K562 (cell line): Measurements from ENCODE around the gene MAP3K20. TPM values are rescaled to one million over a fixed set of nuclear protein-coding genes. Genes with fewer than 3 reads are reported as not detected.

Experiments
- ATAC-seq: fragments of 200-7000 bp; cut with Tn5 transposase; 3 replicates; pipeline ENCODE4 v1.9.1; 2020; ENCODE audit warnings: moderate library complexity
- BruUV-seq: library from RNA; stranded (reverse); fragments of 400-500 nt; replicated peaks from 2 replicates; lab custom pipeline; 2021; lab: Mats Ljungman, UMichigan
- CTCF ChIA-PET: fragments of 300-600 bp; formaldehyde crosslinking; extraction: SDS; loops from one replicate; lab custom pipeline; 2021; ENCODE audit warnings: low intra/inter-chr PET ratio; lab: Yijun Ruan, JAX
- POLR2A ChIA-PET: fragments of 300-600, 350-650 bp; sonication (Branson Sonifier 250); formaldehyde crosslinking; extraction: SDS; loops from one replicate; lab custom pipeline; 2021; ENCODE audit warnings: antibody characterized with exemption, inconsistent platforms; lab: Yijun Ruan, JAX
- DNase-seq, 4 experiments: peaks; one replicate each; pipeline versions ENCODE4 v3.0.0 to v3.0.0-alpha.2; 2011 to 2018; ENCODE audit warnings: low spot score in 3 of 4, mixed read lengths in 3 of 4; ENCODE audit errors: extremely low read depth in 1 of 4
- FAIRE-seq: peaks from 2 replicates; lab custom pipeline; 2011; peaks lifted over from hg19 to GRCh38; lab: Jason Lieb, UNC
- H2AFZ ChIP-seq: 2 replicates; pipeline ENCODE4 v1.6.0; 2011; ENCODE audit warnings: low read depth, low read length, control low read depth, inconsistent platforms
- H3K27ac ChIP-seq: fragments of 200-600 bp; 3 replicates; pipeline ENCODE4 v1.8.0; 2011; ENCODE audit warnings: low read depth, mild to moderate bottlenecking, control low read depth, inconsistent platforms, low read length, moderate library complexity, mixed read lengths; ENCODE audit errors: extremely low read depth
- H3K27me3 ChIP-seq, 2 experiments: fragments of 300-600 bp in 1 of 2; 2 replicates in 1 of 2; 3 replicates in 1 of 2; pipeline versions ENCODE4 v1.6.0 to v1.8.0; 2011; ENCODE audit warnings: inconsistent platforms in 2 of 2, low read length in 2 of 2, mild to moderate bottlenecking in 1 of 2, mixed read lengths in 1 of 2, moderate library complexity in 1 of 2; ENCODE audit not compliant: control insufficient read depth in 2 of 2, insufficient read depth in 2 of 2
- H3K36me3 ChIP-seq: fragments of 300-600 bp; 3 replicates; pipeline ENCODE4 v1.8.0; 2011; ENCODE audit warnings: mild to moderate bottlenecking, low read length, inconsistent platforms; ENCODE audit not compliant: control insufficient read depth, insufficient read depth
- H3K4me1 ChIP-seq, 2 experiments: fragments of 200-600 bp in 1 of 2; replicated peaks in 1 of 2; 2 replicates in 1 of 2; 3 replicates in 1 of 2; pipeline versions ENCODE4 v1.5.1 to v1.8.0; 2011; ENCODE audit warnings: inconsistent platforms in 2 of 2, low read length in 2 of 2, mild to moderate bottlenecking in 1 of 2, mixed read lengths in 1 of 2, moderate library complexity in 1 of 2; ENCODE audit not compliant: control insufficient read depth in 2 of 2, insufficient read depth in 2 of 2
- H3K4me2 ChIP-seq: 2 replicates; pipeline ENCODE4 v1.6.1; 2011; ENCODE audit warnings: low read length, control low read depth, inconsistent platforms, mixed read lengths; ENCODE audit not compliant: insufficient read depth
- H3K4me3 ChIP-seq: fragments of 200-600 bp; sonication (generic), shearing (Covaris generic); 2 replicates; pipeline ENCODE4 v1.5.1; 2016; ENCODE audit warnings: control low read depth, inconsistent platforms
- H3K79me2 ChIP-seq: fragments of 200-600 bp; 3 replicates; pipeline ENCODE4 v1.8.0; 2011; ENCODE audit warnings: low read length, inconsistent platforms; ENCODE audit not compliant: control insufficient read depth, insufficient read depth
- H3K9ac ChIP-seq, 2 experiments: 2 replicates each; pipeline versions ENCODE4 v1.6.0 to v1.6.1; 2011; ENCODE audit warnings: low read depth in 2 of 2, low read length in 2 of 2, control low read depth in 1 of 2, inconsistent platforms in 1 of 2, mild to moderate bottlenecking in 1 of 2, mixed read lengths in 1 of 2; ENCODE audit not compliant: insufficient read depth in 1 of 2
- H3K9me1 ChIP-seq: one replicate; pipeline ENCODE4 v1.6.0; 2011; ENCODE audit warnings: inconsistent platforms, mild to moderate bottlenecking, low read length, moderate library complexity; ENCODE audit not compliant: control insufficient read depth, insufficient read depth
- H3K9me3 ChIP-seq: replicated peaks from 2 replicates; pipeline ENCODE4 v1.5.1; 2011; ENCODE audit warnings: low read depth, low read length, inconsistent platforms; ENCODE audit not compliant: control insufficient read depth, insufficient read depth
- H4K20me1 ChIP-seq: replicated peaks from 2 replicates; pipeline ENCODE4 v1.6.1; 2011; ENCODE audit warnings: low read length, inconsistent platforms, mixed read lengths; ENCODE audit not compliant: control insufficient read depth, insufficient read depth
- BHLHE40 ChIP-seq: IDR thresholded peaks from 2 replicates; pipeline ENCODE4 v1.6.1; 2011; ENCODE audit warnings: low read length, improper control_type of control experiment
- CCAR2 ChIP-seq: fragments of 200-400 bp; formaldehyde crosslinking; IDR thresholded peaks from 2 replicates; pipeline ENCODE4 v1.6.1; 2017; ENCODE audit warnings: mild to moderate bottlenecking, low read depth, low read length
- GATA2 ChIP-seq: sonication (generic); formaldehyde crosslinking; IDR thresholded peaks from 2 replicates; pipeline ENCODE4 v1.4.0; 2020; ENCODE audit warnings: mild to moderate bottlenecking, missing genetic modification reagents
- NCOR1 ChIP-seq: fragments of 450-650 bp; IDR thresholded peaks from 2 replicates; pipeline ENCODE4 v1.6.1; 2016; ENCODE audit warnings: mild to moderate bottlenecking, moderate library complexity
- NFIC ChIP-seq: fragments of 450-650 bp; IDR thresholded peaks from 2 replicates; pipeline ENCODE4 v1.6.1; 2017; ENCODE audit warnings: mild to moderate bottlenecking, inconsistent platforms
- RCOR1 ChIP-seq, 2 experiments: IDR thresholded peaks; 2 replicates each; pipeline ENCODE4 v1.6.1; 2012; ENCODE audit warnings: low read depth in 2 of 2, low read length in 2 of 2, borderline replicate concordance in 1 of 2, improper control_type of control experiment in 1 of 2
- SNIP1 ChIP-seq: fragments of 450-650 bp; IDR thresholded peaks from 2 replicates; pipeline ENCODE4 v1.7.1; 2017; ENCODE audit warnings: low read depth, mild to moderate bottlenecking
- SOX6 ChIP-seq: fragments of 450-650 bp; IDR thresholded peaks from 2 replicates; pipeline ENCODE4 v1.6.1; 2014; ENCODE audit warnings: mild to moderate bottlenecking
- STAT5A ChIP-seq: IDR thresholded peaks from 2 replicates; pipeline ENCODE4 v1.6.1; 2012; ENCODE audit warnings: low read length, inconsistent platforms, borderline replicate concordance
- TCF3 ChIP-seq: sonication (generic); formaldehyde crosslinking; IDR thresholded peaks from 2 replicates; pipeline ENCODE4 v1.4.0; 2020; ENCODE audit warnings: mild to moderate bottlenecking, missing genetic modification reagents
- THRA ChIP-seq: fragments of 450-650 bp; IDR thresholded peaks from 2 replicates; pipeline ENCODE4 v1.6.1; 2017; ENCODE audit warnings: mild to moderate bottlenecking, moderate library complexity
- ZFP36 ChIP-seq: fragments of 150-350 bp; IDR thresholded peaks from 2 replicates; pipeline ENCODE4 v1.6.1; 2018; ENCODE audit warnings: low read length, low read depth; ENCODE audit not compliant: partially characterized antibody
- WGBS: fragments of 100-300 bp; shearing (Covaris generic); methylation state at CpG from one replicate; pipeline ENCODE4 v1.1.6; 2016; ENCODE audit warnings: low coverage, mixed read lengths; ENCODE audit not compliant: insufficient coverage; ENCODE audit errors: missing lambda C conversion rate; 5-methylcytosine and 5-hydroxymethylcytosine counted together
- in situ Hi-C: fragments of 300-500 bp; cut with MboI; formaldehyde crosslinking; loops from 4 replicates; pipeline ENCODE4 v1.15.0; 2018; ENCODE audit warnings: inconsistent platforms, mixed read lengths
- intact Hi-C: fragments of 100-400 bp; cut with micrococcal nuclease; formaldehyde crosslinking; loops from 2 replicates; pipeline ENCODE4 v1.14.2; 2022
- polyA plus RNA-seq, 8 experiments: library from polyadenylated mRNA; depleted of rRNA in 4 of 8; stranded (reverse) in 5 of 8; unstranded in 3 of 8; fragments of >200 nt; fragmentation: Nextera tagmentation in 2 of 8; fragmentation: Illumina TruSeq in 1 of 8; extraction: Ambion mirVana in 2 of 8; extraction: Trizol in 1 of 8; gene quantifications; 2 replicates each; pipeline versions ENCODE4 v1.2.1 to v1.2.3, GENCODE V29; 2011 to 2014; ENCODE audit warnings: inconsistent platforms in 1 of 8, missing spikeins in 1 of 8
- total RNA-seq, 7 experiments: library from RNA; depleted of rRNA in 6 of 7; stranded (reverse); fragments of >200 nt in 6 of 7; fragmentation: Illumina TruSeq in 2 of 7; extraction: Trizol in 2 of 7; gene quantifications; 2 replicates each; pipeline versions ENCODE4 v1.2.1 to v1.2.3, GENCODE V29; 2011 to 2021; ENCODE audit warnings: low replicate concordance in 1 of 7
- TF ChIP-seq, protein P1 (sequence below): fragments of 450-650 bp; IDR thresholded peaks from 2 replicates; pipeline ENCODE4 v1.6.1; 2018; ENCODE audit not compliant: partially characterized antibody
- TF ChIP-seq, protein P2 (sequence below): fragments of 250-450 bp; sonication (Bioruptor Pico); IDR thresholded peaks from 2 replicates; pipeline ENCODE4 v1.5.0; 2021; ENCODE audit warnings: mild to moderate bottlenecking, moderate library complexity

MAP3K20 gene
- total and polyA plus RNA-seq, 9 of the 15 experiments (the other 6 are each of a cell fraction or from before 2014, with no cell fraction given) = 9.8 to 34.2 (median 27.3) TPM

DNA sequence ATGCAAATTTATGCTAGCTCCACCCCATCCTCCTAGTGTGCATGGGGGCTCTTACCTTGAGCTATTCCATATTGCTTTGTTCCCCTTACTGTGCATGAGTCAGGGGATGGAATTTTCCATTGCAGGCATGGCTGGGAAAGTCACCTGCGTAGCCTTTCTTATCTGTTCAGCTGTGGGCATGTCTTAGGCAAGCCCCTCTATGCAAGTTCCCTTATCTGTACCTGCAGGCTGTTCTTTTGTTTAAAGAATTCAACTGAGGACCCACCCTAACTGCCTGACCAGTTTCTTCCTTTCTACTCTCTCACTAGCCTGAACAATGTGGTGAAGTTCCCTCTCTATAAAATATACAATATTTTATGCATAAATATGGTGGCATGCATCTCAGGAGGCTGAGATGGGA lies 224.8 kb downstream of the MAP3K20 start:
- CTCF ChIA-PET = no interaction called here
- DNase-seq = peak in 2 of 4 experiments; percentile 30 to 69
- TF ChIP-seq, protein P1, sequence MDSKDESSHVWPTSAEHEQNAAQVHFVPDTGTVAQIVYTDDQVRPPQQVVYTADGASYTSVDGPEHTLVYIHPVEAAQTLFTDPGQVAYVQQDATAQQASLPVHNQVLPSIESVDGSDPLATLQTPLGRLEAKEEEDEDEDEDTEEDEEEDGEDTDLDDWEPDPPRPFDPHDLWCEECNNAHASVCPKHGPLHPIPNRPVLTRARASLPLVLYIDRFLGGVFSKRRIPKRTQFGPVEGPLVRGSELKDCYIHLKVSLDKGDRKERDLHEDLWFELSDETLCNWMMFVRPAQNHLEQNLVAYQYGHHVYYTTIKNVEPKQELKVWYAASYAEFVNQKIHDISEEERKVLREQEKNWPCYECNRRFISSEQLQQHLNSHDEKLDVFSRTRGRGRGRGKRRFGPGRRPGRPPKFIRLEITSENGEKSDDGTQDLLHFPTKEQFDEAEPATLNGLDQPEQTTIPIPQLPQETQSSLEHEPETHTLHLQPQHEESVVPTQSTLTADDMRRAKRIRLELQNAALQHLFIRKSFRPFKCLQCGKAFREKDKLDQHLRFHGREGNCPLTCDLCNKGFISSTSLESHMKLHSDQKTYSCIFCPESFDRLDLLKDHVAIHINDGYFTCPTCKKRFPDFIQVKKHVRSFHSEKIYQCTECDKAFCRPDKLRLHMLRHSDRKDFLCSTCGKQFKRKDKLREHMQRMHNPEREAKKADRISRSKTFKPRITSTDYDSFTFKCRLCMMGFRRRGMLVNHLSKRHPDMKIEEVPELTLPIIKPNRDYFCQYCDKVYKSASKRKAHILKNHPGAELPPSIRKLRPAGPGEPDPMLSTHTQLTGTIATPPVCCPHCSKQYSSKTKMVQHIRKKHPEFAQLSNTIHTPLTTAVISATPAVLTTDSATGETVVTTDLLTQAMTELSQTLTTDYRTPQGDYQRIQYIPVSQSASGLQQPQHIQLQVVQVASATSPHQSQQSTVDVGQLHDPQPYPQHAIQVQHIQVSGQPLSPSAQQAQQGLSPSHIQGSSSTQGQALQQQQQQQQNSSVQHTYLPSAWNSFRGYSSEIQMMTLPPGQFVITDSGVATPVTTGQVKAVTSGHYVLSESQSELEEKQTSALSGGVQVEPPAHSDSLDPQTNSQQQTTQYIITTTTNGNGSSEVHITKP = peak; percentile 40
- TF ChIP-seq, protein P2, sequence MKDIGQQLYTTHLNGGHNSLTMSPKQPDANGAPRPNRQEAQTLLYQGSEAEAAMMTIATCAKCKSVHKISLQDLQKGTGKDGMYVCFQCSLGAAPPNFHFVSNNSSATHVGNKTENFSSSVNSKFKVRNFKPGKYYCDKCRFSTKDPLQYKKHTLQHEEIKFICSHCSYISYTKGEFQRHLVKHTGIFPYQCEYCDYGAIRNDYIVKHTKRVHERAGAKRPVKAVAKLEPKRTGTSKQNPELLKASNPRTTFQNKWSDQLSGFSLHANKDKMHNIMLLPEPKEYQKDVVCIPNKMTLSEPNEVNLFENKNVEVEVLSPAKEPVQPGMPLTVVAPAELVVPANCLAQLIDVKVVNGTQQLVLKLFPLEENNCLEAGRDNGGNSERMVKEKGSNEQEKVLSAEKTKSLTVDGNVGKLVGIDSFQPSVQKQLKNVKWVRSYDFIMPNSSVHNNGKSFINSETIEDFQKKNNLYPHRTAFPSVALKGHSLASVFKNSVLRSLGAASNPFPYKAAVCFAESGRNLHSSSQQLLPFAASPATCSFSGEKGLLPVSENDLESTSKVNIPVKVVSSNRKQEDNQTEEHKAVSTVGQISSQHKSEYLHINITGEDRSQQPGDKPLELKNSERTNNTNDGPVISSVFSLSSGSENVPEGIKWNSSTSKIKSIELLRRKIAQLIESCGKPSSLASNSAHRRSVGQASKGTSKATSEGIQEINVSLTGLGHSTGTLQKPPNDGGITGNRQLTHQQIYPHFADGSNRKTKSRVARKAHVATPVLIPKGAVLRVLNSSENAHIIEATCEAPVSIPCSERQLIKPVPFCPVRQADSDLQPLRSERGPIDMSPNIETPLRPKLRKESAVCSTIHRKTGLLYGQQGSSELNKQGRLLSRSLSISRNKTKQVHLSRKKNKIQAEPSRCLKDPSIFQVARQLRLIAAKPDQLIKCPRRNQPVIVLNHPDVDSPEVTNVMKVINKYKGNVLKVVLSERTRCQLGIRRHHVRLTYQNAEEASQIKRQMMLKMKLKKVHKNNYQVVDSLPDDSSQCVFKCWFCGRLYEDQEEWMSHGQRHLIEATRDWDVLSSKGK = no peak
- TF ChIP-seq NFIC (0 out of 2 replicates have a peak, but pooled peaks have one; percentile 24), ZFP36 (peak; percentile 83), GATA2 (0 out of 2 replicates have a peak, but pooled peaks have one; percentile 14), RCOR1 (IDR thresholded peaks at IDR 0.05; ENCODE audit: borderline replicate concordance in 1 of 2, low read depth in 2 of 2, low read length in 2 of 2) (no peak), CCAR2 (no peak), BHLHE40 (peak; percentile 71; the same call in 1 of the 2 replicates), THRA (no peak), SOX6 (peak; percentile 93), STAT5A (peak; percentile 12; the same call in 1 of the 2 replicates), TCF3 (CRISPR knock-in tag) (peak; percentile 74), NCOR1 (peak; percentile 63), SNIP1 (no peak)

More for the DNA sequence above, 224.8 kb downstream of the MAP3K20 start:
- Histone ChIP-seq H3K9me3 (peaks cover 32% of the 10 kb centered on the region), H4K20me1 (no peaks in the 10 kb centered on the region), H3K79me2 (no peaks in the 10 kb centered on the region), H3K27ac (no peak overlapping the region), H3K4me3 (no peak overlapping the region), H3K9me1 (no peaks in the 10 kb centered on the region), H2AFZ (peak overlapping the region; percentile 74; the same call in 1 of the 2 replicates), H3K4me2 (peak overlapping the region; percentile 3; the same call in 1 of the 2 replicates), H3K4me1 (peaks cover 0 to 6% of the 10 kb centered on the region in 2 experiments; a peak in 2 of 5 replicates), H3K36me3 (no peaks in the 10 kb centered on the region), H3K9ac (no peak overlapping the region), H3K27me3 (no peaks in the 10 kb centered on the region)
- in situ Hi-C loops (no loop called here), intact Hi-C loops (no loop called here)
- 6% methylated on average over 1 of the region's 1 CpG for WGBS
- ATAC-seq = peak; percentile 75
- POLR2A ChIA-PET = interaction anchor here (0.6 kb wide), 2 partner anchors 30 to 31 kb away, joined by 3 read pairs; no protein-coding TSS in a partner anchor
- no TSS peak for BruUV-seq
- no peak for FAIRE-seq
